Nephron (organoid): ENCODE results near the gene DCDC2C.

Source experiments
- H3K27ac Mint-ChIP-seq, 3 experiments: 2 replicates each; pipeline ENCODE4 v1.8.0; 2020; ENCODE audit warnings: mixed read lengths in 3 of 3, mild to moderate bottlenecking in 2 of 3, moderate library complexity in 1 of 3
- H3K27me3 Mint-ChIP-seq: 2 replicates; pipeline ENCODE4 v1.8.0; 2021; ENCODE audit warnings: low read depth, mild to moderate bottlenecking, moderate library complexity, mixed read lengths
- H3K36me3 Mint-ChIP-seq: 2 replicates; pipeline ENCODE4 v1.8.0; 2020; ENCODE audit warnings: low read depth, mixed read lengths
- H3K4me1 Mint-ChIP-seq: 2 replicates; pipeline ENCODE4 v1.8.0; 2020; ENCODE audit warnings: mixed read lengths
- H3K4me3 Mint-ChIP-seq, 3 experiments: 2 replicates each; pipeline ENCODE4 v1.8.0; 2020; ENCODE audit warnings: mild to moderate bottlenecking in 3 of 3, mixed read lengths in 3 of 3, moderate library complexity in 2 of 3
- H3K9me3 Mint-ChIP-seq: 2 replicates; pipeline ENCODE4 v1.8.0; 2020; ENCODE audit warnings: mixed read lengths
- TF ChIP-seq, protein P1 (sequence below), 3 experiments: fragments of 200-600 bp; sonication (generic); IDR thresholded peaks; one replicate each; pipeline ENCODE4 v1.5.0; 2021; ENCODE audit warnings: antibody characterized with exemption in 3 of 3; ENCODE audit not compliant: unreplicated experiment in 3 of 3

DCDC2C gene, protein sequence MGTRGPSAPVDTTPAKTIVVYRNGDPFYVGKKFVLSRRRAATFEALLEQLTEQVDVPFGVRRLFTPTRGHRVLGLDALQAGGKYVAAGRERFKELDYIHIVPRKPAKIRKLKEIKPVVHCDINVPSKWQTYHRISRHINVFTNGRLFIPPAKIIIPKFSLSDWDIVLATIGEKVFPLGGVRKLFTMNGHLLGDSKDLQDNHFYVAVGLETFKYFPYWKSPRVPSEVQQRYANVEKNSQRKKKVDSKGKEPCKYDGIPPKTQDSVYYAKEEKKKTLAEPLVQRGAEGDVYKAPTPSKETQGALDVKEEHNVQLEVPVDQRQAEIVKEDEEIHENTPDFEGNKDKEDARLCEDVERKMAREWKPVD

DNA sequence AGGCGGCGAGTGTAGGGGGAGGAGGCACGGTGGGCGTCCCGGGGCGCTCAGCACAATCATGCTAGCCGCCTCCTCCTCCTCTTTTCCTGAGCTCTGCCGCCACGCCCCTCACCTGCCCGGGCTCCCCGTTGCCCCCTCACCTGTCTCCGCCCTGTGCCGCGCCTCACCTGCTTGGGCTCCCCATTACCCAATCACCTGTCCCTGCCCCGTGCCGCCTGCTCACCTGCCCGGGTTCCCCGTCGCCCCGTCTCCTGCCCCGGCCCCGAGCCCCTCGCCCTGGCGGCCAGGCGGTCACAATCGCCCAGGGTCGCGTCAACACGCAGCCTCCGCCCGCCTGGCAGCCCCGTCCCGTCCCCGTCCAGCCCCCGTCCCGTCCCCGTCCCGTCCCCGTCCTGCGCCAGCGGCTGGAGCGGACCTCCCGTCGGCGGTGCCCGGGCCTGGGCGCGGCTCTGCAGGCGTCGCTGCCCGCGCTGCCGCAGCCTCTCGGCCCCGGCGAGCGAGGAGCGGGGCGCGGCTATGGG, at the start of gene DCDC2C:
TSS of gene DCDC2C (plus strand) at position 340 of the 521 bp plus-strand sequence. CDS start at position 517, 177 bp downstream.
- Mint-ChIP-seq H3K9me3 (peaks cover 19% of the 10 kb centered on the region), H3K4me1 (peaks cover 6% of the 10 kb centered on the region), H3K27me3 (peaks cover 48% of the 10 kb centered on the region), H3K27ac (no peak within 1 kb of the TSS), H3K4me3 (peak within 1 kb of the TSS; percentile 29 to 54 (median 45)), H3K36me3 (peaks cover 10% of the 10 kb centered on the region)
- TF ChIP-seq, protein P1, sequence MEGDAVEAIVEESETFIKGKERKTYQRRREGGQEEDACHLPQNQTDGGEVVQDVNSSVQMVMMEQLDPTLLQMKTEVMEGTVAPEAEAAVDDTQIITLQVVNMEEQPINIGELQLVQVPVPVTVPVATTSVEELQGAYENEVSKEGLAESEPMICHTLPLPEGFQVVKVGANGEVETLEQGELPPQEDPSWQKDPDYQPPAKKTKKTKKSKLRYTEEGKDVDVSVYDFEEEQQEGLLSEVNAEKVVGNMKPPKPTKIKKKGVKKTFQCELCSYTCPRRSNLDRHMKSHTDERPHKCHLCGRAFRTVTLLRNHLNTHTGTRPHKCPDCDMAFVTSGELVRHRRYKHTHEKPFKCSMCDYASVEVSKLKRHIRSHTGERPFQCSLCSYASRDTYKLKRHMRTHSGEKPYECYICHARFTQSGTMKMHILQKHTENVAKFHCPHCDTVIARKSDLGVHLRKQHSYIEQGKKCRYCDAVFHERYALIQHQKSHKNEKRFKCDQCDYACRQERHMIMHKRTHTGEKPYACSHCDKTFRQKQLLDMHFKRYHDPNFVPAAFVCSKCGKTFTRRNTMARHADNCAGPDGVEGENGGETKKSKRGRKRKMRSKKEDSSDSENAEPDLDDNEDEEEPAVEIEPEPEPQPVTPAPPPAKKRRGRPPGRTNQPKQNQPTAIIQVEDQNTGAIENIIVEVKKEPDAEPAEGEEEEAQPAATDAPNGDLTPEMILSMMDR (IDR thresholded peaks at IDR 0.05; ENCODE audit: unreplicated experiment in 3 of 3), result no peak

DNA sequence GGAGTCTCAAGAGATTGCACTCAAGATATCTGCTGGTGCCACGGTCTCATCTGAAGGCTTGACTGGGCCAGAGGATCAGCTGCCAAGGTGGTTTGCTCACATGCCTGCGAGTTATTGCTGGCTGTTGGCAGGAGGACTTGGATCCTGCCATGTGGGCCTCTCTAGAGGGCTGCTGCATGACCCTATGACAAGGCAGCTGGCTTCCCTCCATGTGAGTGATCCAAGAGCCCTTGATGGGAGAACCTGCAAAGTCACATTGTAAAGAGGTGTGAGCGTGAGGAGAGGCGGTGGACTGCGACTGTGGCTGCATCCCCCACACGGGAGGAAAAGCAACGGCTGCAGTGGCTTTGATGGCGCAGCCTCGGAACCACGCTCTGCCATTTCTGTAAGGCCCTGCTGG, 49.4 kb upstream of the DCDC2C start:
- Mint-ChIP-seq H3K4me1 (peaks cover 47% of the 10 kb centered on the region), H3K27ac (peak overlapping the region in 1 of 3 experiments; percentile 60)
- TF ChIP-seq, protein P1 (IDR thresholded peaks at IDR 0.05; ENCODE audit: unreplicated experiment in 3 of 3), result no peak

DNA sequence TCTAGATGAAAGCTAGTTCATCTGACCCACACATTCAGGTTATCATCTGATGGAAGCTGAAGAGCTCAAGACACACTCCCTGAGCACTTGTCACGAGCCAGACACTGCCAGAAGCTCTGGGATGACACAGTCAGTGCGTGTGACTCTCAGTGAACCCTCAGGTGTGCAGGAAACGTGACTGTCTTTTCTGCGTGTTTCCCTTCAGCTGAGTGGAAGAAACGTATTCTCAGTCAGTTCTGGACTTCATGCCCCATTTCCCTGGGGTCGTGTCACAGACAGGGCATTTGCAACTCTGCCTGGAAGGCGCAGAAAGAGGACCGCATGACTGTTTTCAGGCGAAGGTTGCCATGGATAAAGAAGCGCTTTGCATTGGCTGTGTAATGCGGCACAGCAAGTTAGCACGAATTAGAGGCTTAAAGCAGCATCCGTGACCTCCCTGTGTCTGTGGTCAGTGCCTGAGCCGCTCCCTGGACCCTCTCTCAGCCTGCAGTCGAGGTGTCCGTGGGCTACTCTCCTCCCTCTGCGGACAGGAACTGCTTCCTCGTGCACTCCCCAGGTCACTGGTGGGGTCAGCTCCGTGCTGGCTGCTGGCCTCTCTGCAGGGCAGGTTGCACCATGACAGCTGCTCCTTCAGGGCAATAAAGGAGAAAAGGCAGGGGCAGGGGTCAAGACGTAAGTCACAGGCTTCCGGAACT, 48.7 kb upstream of the DCDC2C start:
- no peak overlapping the region for H3K4me3 Mint-ChIP-seq
- peaks cover 10% of the 10 kb centered on the region for H3K27me3 Mint-ChIP-seq
- TF ChIP-seq, protein P1 (IDR thresholded peaks at IDR 0.05; ENCODE audit: unreplicated experiment in 3 of 3), result no peak
- no peak overlapping the region for H3K27ac Mint-ChIP-seq
- no peaks in the 10 kb centered on the region for H3K9me3 Mint-ChIP-seq
- peaks cover 53% of the 10 kb centered on the region for H3K4me1 Mint-ChIP-seq
- no peaks in the 10 kb centered on the region for H3K36me3 Mint-ChIP-seq

More for the DNA sequence above, 49.4 kb upstream of the DCDC2C start:
- peak overlapping the region in 1 of 3 experiments; percentile 50 for H3K4me3 Mint-ChIP-seq
- H3K27me3 Mint-ChIP-seq, result peaks cover 11% of the 10 kb centered on the region
- no peaks in the 10 kb centered on the region for H3K36me3 Mint-ChIP-seq
- H3K9me3 Mint-ChIP-seq, result no peaks in the 10 kb centered on the region

DNA sequence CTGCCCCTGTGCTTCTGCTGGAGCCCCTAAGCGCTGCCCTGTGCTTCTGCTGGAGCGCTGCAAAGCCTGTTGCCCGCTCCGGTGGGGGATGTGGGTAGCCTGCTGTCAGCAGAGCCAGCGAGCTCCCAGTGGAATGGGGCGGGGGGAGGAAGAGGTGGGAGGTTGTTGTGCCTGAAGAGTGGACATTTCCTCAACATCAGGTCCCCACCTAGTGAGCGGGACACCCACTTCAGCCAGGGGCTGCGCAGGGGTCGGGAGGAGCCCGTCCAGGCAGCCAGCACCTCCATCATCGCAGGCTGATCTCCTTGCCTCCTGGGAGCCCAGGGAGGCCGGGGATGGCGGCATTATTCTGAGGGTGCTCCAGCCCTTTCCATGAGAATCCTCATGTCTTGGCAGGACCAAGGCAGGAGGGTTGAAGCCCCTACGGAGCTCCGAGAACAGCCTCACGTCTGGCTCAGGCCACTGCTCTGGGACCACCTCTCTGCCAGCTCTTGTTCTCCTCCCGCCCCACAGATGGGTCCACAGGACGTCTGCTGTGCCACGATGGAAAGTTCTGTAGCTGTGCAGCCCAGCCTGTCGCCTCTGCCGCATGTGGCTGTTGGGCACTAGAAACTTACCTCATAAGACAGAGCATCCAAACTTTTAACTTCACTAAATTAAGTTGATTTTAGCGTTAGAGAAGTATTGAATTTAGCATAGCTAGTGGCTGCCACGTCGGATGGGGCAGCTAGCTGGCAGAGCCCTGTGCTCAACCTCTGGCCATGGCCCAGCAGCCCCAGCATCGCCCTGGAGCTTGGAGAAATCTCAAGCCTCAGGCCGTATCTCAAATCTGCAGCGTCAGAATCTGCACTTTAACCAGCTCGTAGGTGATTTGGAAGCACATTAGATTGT, 47.3 kb upstream of the DCDC2C start:
- peak overlapping the region in 2 of 3 experiments; percentile 67 to 73 for H3K27ac Mint-ChIP-seq
- TF ChIP-seq, protein P1 (IDR thresholded peaks at IDR 0.05; ENCODE audit: unreplicated experiment in 3 of 3), result no peak
- H3K4me1 Mint-ChIP-seq, result peaks cover 59% of the 10 kb centered on the region
- peaks cover 10% of the 10 kb centered on the region for H3K27me3 Mint-ChIP-seq
- no peaks in the 10 kb centered on the region for H3K36me3 Mint-ChIP-seq
- H3K4me3 Mint-ChIP-seq, result no peak overlapping the region
- H3K9me3 Mint-ChIP-seq, result no peaks in the 10 kb centered on the region

DNA sequence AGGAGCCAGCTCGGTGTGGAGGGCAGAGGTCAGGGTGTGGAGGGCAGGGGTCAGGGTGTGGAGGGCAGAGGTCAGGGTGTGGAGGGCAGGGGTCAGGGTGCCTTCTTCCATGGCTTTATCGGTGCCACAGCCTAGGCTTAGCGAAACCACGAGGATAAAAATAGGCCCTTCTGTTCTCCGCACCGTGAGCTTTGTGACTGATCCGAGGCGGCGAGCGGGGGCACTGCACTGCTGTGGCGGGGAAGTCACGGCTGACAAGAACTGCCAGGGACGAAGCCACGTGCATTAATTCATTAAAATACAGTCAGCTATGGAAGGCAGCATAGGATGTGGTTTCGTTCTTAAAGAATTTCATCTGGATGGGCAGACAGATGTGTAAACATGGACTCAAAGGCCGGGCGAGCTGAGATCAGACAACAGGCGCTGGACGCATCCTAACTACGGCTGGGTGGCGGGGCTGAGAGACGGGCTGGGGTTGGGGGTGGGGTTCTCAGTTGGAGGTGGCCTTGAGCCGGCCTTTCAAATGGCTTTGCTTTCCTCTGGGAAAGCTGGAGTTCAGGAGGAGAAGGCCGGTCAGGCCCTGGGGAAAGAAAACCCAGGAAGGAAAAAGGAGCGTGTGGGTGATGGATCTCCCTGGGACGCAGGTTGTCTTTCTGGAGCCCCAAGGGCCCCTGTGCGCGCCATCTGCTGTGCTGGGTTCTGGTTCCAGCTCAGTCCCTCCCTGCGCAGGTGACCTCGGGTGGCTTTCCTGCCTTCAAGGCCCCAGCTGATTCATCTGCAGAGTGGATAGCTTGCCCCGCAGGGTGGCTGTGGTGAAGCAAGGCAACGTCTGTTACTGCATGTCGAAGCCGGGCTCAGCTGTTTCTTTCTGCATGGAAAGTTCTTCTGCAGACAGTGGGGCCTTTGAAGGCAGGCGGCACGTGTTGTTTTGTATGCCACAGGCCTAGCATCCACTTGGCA, 46.3 kb upstream of the DCDC2C start:
- TF ChIP-seq, protein P1 (IDR thresholded peaks at IDR 0.05; ENCODE audit: unreplicated experiment in 3 of 3), result no peak
- Mint-ChIP-seq H3K4me1 (peaks cover 57% of the 10 kb centered on the region), H3K36me3 (no peaks in the 10 kb centered on the region), H3K9me3 (no peaks in the 10 kb centered on the region), H3K27ac (peak overlapping the region; percentile 49 to 73 (median 54)), H3K4me3 (no peak overlapping the region), H3K27me3 (peaks cover 7% of the 10 kb centered on the region)
